H1 (cell line): ENCODE data around the gene TMEM107. TPM values are rescaled to one million over a fixed set of nuclear protein-coding genes. Genes with fewer than 3 reads are reported as not detected.

Experiments
- CTCF ChIA-PET: fragments of 300-600 bp; sonication (Branson Sonifier 250); formaldehyde crosslinking; loops from one replicate; lab custom pipeline; 2021; ENCODE audit not compliant: partially characterized antibody; lab: Charles Lee
- POLR2A ChIA-PET: fragments of 300-600 bp; sonication (Branson Sonifier 250); formaldehyde crosslinking; loops from one replicate; lab custom pipeline; 2021; ENCODE audit warnings: inconsistent platforms; ENCODE audit not compliant: partially characterized antibody; lab: Charles Lee
- DNase-seq, 2 experiments: peaks; one replicate each; pipeline versions ENCODE4 v3.0.0 to v3.0.0-alpha.2; 2010 to 2022; ENCODE audit warnings: low spot score in 2 of 2, low read depth in 1 of 2, mixed read lengths in 1 of 2
- FAIRE-seq: peaks from 2 replicates; lab custom pipeline; 2011; peaks lifted over from hg19 to GRCh38; lab: Jason Lieb, UNC
- H2AFZ ChIP-seq: 2 replicates; pipeline ENCODE4 v1.8.1; 2012; ENCODE audit warnings: low read length, inconsistent platforms
- H2AK5ac ChIP-seq: 2 replicates; pipeline ENCODE4 v1.6.1; 2013; ENCODE audit warnings: low read depth, low read length
- H2BK120ac ChIP-seq: replicated peaks from 2 replicates; pipeline ENCODE3; 2013; ENCODE audit warnings: low read depth, low read length, inconsistent platforms
- H2BK12ac ChIP-seq: 2 replicates; pipeline ENCODE4 v1.6.1; 2013; ENCODE audit warnings: low read depth, low read length
- H2BK15ac ChIP-seq: 2 replicates; pipeline ENCODE4 v1.6.1; 2013; ENCODE audit warnings: low read length
- H2BK20ac ChIP-seq: 2 replicates; pipeline ENCODE4 v1.6.1; 2013; ENCODE audit warnings: low read length
- H2BK5ac ChIP-seq: 2 replicates; pipeline ENCODE4 v1.6.1; 2013; ENCODE audit warnings: low read depth, low read length
- H3K14ac ChIP-seq: 2 replicates; pipeline ENCODE4 v1.6.1; 2013; ENCODE audit warnings: inconsistent platforms; ENCODE audit not compliant: insufficient read length
- H3K18ac ChIP-seq: 2 replicates; pipeline ENCODE4 v1.6.1; 2013; ENCODE audit warnings: low read length; ENCODE audit errors: extremely low read depth
- H3K23ac ChIP-seq: 2 replicates; pipeline ENCODE4 v1.6.1; 2013; ENCODE audit warnings: inconsistent platforms; ENCODE audit not compliant: insufficient read length
- H3K23me2 ChIP-seq: 2 replicates; pipeline ENCODE4 v1.6.1; 2013; ENCODE audit warnings: low read depth, low read length
- H3K27ac ChIP-seq: 2 replicates; pipeline ENCODE4 v1.6.1; 2011; ENCODE audit warnings: low read depth, low read length, inconsistent platforms
- H3K27me3 ChIP-seq, 4 experiments: replicated peaks in 1 of 4; 1 replicate in 1 of 4; 2 replicates in 3 of 4; pipeline versions ENCODE4 v1.6.1 to v1.8.1; 2011 to 2013; ENCODE audit warnings: low read length in 3 of 4, mild to moderate bottlenecking in 3 of 4, inconsistent platforms in 2 of 4, mixed read lengths in 2 of 4, moderate library complexity in 1 of 4; ENCODE audit not compliant: control insufficient read depth in 3 of 4, insufficient read depth in 3 of 4; ENCODE audit errors: extremely low read depth in 1 of 4
- H3K36me3 ChIP-seq, 4 experiments: 2 replicates each; pipeline versions ENCODE4 v1.6.1 to v1.8.1; 2011 to 2013; ENCODE audit warnings: mild to moderate bottlenecking in 4 of 4, low read length in 3 of 4, moderate library complexity in 2 of 4, control low read depth in 1 of 4, inconsistent platforms in 1 of 4; ENCODE audit not compliant: insufficient read depth in 4 of 4, control insufficient read depth in 2 of 4
- H3K4ac ChIP-seq: replicated peaks from 2 replicates; pipeline ENCODE3; 2013; ENCODE audit warnings: low read length, low read depth, mixed read lengths, inconsistent platforms; ENCODE audit not compliant: insufficient read length
- H3K4me1 ChIP-seq, 4 experiments: replicated peaks in 1 of 4; 1 replicate in 1 of 4; 2 replicates in 3 of 4; pipeline versions ENCODE4 v1.6.1 to v1.8.1; 2011 to 2013; ENCODE audit warnings: low read length in 3 of 4, inconsistent platforms in 2 of 4, mixed read lengths in 1 of 4; ENCODE audit not compliant: insufficient read depth in 4 of 4, control insufficient read depth in 3 of 4
- H3K4me2 ChIP-seq, 2 experiments: 2 replicates each; pipeline versions ENCODE4 v1.6.1 to v1.8.1; 2011 to 2013; ENCODE audit warnings: low read depth in 2 of 2, low read length in 2 of 2, control low read depth in 1 of 2, inconsistent platforms in 1 of 2, mild to moderate bottlenecking in 1 of 2; ENCODE audit not compliant: insufficient read depth in 1 of 2
- H3K4me3 ChIP-seq, 4 experiments: fragments of 200-600, 300-600 bp in 1 of 4; sonication (generic), shearing (Covaris generic), sonication (Bioruptor Twin) in 1 of 4; 2 replicates each; pipeline versions ENCODE4 v1.5.1 to v1.8.1; 2011 to 2016; ENCODE audit warnings: low read length in 4 of 4, low read depth in 3 of 4, control low read depth in 2 of 4, inconsistent platforms in 2 of 4, mild to moderate bottlenecking in 2 of 4, mixed read lengths in 1 of 4, moderate library complexity in 1 of 4; ENCODE audit not compliant: insufficient read depth in 2 of 4; ENCODE audit errors: extremely low read depth in 1 of 4
- H3K56ac ChIP-seq: replicated peaks from 2 replicates; pipeline ENCODE3; 2013; ENCODE audit warnings: low read depth, mild to moderate bottlenecking, mixed read lengths, low read length, inconsistent platforms; ENCODE audit not compliant: insufficient read length
- H3K79me1 ChIP-seq: 2 replicates; pipeline ENCODE4 v1.6.1; 2013; ENCODE audit warnings: low read depth, low read length, control low read depth
- H3K79me2 ChIP-seq, 2 experiments: 2 replicates each; pipeline versions ENCODE4 v1.6.1 to v1.8.1; 2012 to 2013; ENCODE audit warnings: low read length in 2 of 2, mild to moderate bottlenecking in 2 of 2, inconsistent platforms in 1 of 2; ENCODE audit not compliant: insufficient read depth in 2 of 2, control insufficient read depth in 1 of 2
- H3K9ac ChIP-seq, 4 experiments: replicated peaks in 1 of 4; 1 replicate in 1 of 4; 2 replicates in 3 of 4; pipeline versions ENCODE4 v1.6.1 to v1.8.1; 2011 to 2013; ENCODE audit warnings: low read depth in 3 of 4, low read length in 3 of 4, control low read depth in 2 of 4, mild to moderate bottlenecking in 2 of 4, moderate library complexity in 2 of 4, inconsistent platforms in 1 of 4; ENCODE audit errors: extremely low read depth in 1 of 4
- H3K9me3 ChIP-seq, 2 experiments: 2 replicates each; pipeline versions ENCODE4 v1.6.1 to v1.8.1; 2012 to 2013; ENCODE audit warnings: mild to moderate bottlenecking in 2 of 2, moderate library complexity in 2 of 2, control low read depth in 1 of 2, inconsistent platforms in 1 of 2, low read depth in 1 of 2, low read length in 1 of 2, mixed read lengths in 1 of 2; ENCODE audit not compliant: insufficient read depth in 2 of 2
- H4K20me1 ChIP-seq, 2 experiments: replicated peaks in 1 of 2; 2 replicates each; pipeline versions ENCODE3 to v1.8.1; 2011 to 2013; ENCODE audit warnings: inconsistent platforms in 2 of 2, low read length in 2 of 2, mild to moderate bottlenecking in 1 of 2; ENCODE audit not compliant: insufficient read depth in 2 of 2, control insufficient read depth in 1 of 2
- H4K5ac ChIP-seq: 2 replicates; pipeline ENCODE4 v1.6.1; 2013; ENCODE audit warnings: low read length, low read depth, mixed read lengths, inconsistent platforms; ENCODE audit not compliant: insufficient read length
- H4K8ac ChIP-seq: 2 replicates; pipeline ENCODE4 v1.8.0; 2013; ENCODE audit warnings: mild to moderate bottlenecking, moderate library complexity, low read length, inconsistent platforms; ENCODE audit not compliant: insufficient read depth; ENCODE audit errors: extremely low read depth
- H4K91ac ChIP-seq: replicated peaks from 2 replicates; pipeline ENCODE3; 2013; ENCODE audit warnings: low read length, mixed read lengths, inconsistent platforms; ENCODE audit not compliant: insufficient read length
- CEBPB ChIP-seq: IDR thresholded peaks from 2 replicates; pipeline ENCODE4 v1.6.1; 2012; ENCODE audit warnings: low read depth, low read length
- EGR1 ChIP-seq: IDR thresholded peaks from 2 replicates; pipeline ENCODE4 v1.6.1; 2011; ENCODE audit warnings: low read depth, low read length, borderline replicate concordance
- FOSL1 ChIP-seq: IDR thresholded peaks from 2 replicates; pipeline ENCODE4 v1.6.1; 2011; ENCODE audit warnings: mild to moderate bottlenecking, low read depth, low read length, moderate library complexity; ENCODE audit not compliant: insufficient read depth
- PHF8 ChIP-seq: fragments of 200-600 bp; sonication (generic); conservative IDR thresholded peaks from 2 replicates; pipeline ENCODE4 v1.7.1; 2012; ENCODE audit warnings: low read depth, mild to moderate bottlenecking, inconsistent platforms, low read length, moderate library complexity
- POLR2A ChIP-seq, 2 experiments: IDR thresholded peaks; 1 replicate in 1 of 2; 2 replicates in 1 of 2; pipeline ENCODE4 v1.6.1; 2011; ENCODE audit warnings: low read depth in 2 of 2, low read length in 2 of 2, mild to moderate bottlenecking in 2 of 2; ENCODE audit errors: control extremely low read depth in 1 of 2
- POLR2AphosphoS5 ChIP-seq: IDR thresholded peaks from 2 replicates; pipeline ENCODE4 v1.6.1; 2011; ENCODE audit warnings: low read depth, low read length
- SP1 ChIP-seq: IDR thresholded peaks from 2 replicates; pipeline ENCODE4 v1.6.1; 2011; ENCODE audit warnings: low read depth, low read length
- TAF7 ChIP-seq: optimal IDR thresholded peaks from 2 replicates; pipeline ENCODE3; 2011; ENCODE audit warnings: low read depth, mild to moderate bottlenecking, inconsistent platforms, low read length, moderate library complexity, borderline replicate concordance
- TBP ChIP-seq: IDR thresholded peaks from 2 replicates; pipeline ENCODE4 v1.6.1; 2011; ENCODE audit warnings: low read depth, low read length, improper control_type of control experiment
- YY1 ChIP-seq: IDR thresholded peaks from 2 replicates; pipeline ENCODE4 v1.6.1; 2011; ENCODE audit warnings: low read depth, mild to moderate bottlenecking, low read length
- WGBS, 2 experiments: shearing (Covaris generic) in 1 of 2; methylation state at CpG; one replicate each; pipeline versions ENCODE4 v1.1.6 to v1.1.7; 2013 to 2015; ENCODE audit warnings: low lambda C conversion rate in 2 of 2, mixed read lengths in 2 of 2, inconsistent platforms in 1 of 2, low coverage in 1 of 2, missing lambda C conversion rate in 1 of 2; ENCODE audit not compliant: insufficient replicate concordance in 2 of 2, insufficient coverage in 1 of 2, insufficient read length in 1 of 2; ENCODE audit errors: extremely low coverage in 1 of 2, missing lambda C conversion rate in 1 of 2; 5-methylcytosine and 5-hydroxymethylcytosine counted together
- polyA plus RNA-seq, 7 experiments: library from polyadenylated mRNA; depleted of rRNA in 3 of 7; stranded (reverse) in 5 of 7; unstranded in 2 of 7; fragments of >200 nt in 5 of 7; fragments of 200-250 nt in 2 of 7; gene quantifications; 1 replicate in 5 of 7; 2 replicates in 1 of 7; 4 replicates in 1 of 7; pipeline versions ENCODE4 v1.2.1 to v1.2.3, GENCODE V29; 2011 to 2013; ENCODE audit warnings: missing spikeins in 2 of 7, mixed read lengths in 2 of 7
- total RNA-seq: library from RNA; stranded (reverse); fragmentation: NEBNext Ultra II Directional; extraction: Animal tissue kit (Norgen Biotek cat#: 25700); gene quantifications from 2 replicates; pipeline ENCODE4 v1.2.1, GENCODE V29; 2021
- TF ChIP-seq, protein P1 (sequence below): IDR thresholded peaks from 2 replicates; pipeline ENCODE4 v1.6.1; 2012; ENCODE audit warnings: inconsistent platforms

Gene TMEM107
- total and polyA plus RNA-seq, 2 of the 8 experiments (the other 6 are each of a cell fraction or from before 2014, with no cell fraction given), result 17.3 to 21.5 TPM

- Histone ChIP-seq H3K4me3 (peak overlapping the region; percentile 57 to 98 (median 80)), H3K36me3 (peaks cover 0 to 10% (median 5%) of the 10 kb centered on the region in 4 experiments; a peak in 6 of 8 replicates), H4K8ac (peak overlapping the region; percentile 100), H3K23ac (no peak overlapping the region), H3K4me2 (peak overlapping the region; percentile 85 to 95), H3K18ac (peak overlapping the region; percentile 100), H2AFZ (peak overlapping the region; percentile 55; the same call in 1 of the 2 replicates), H2BK5ac (peak overlapping the region; percentile 100), H4K5ac (peak overlapping the region; percentile 99), H3K9ac (peak overlapping the region; percentile 86 to 97 (median 95)), H3K9me3 (no peaks in the 10 kb centered on the region), H2BK15ac (peak overlapping the region; percentile 100; the same call in 1 of the 2 replicates), H3K79me1 (peaks cover 8% of the 10 kb centered on the region), H2BK120ac (peak overlapping the region; percentile 95), H3K56ac (peak overlapping the region; percentile 99), H4K91ac (peak overlapping the region; percentile 100), H3K4ac (peak overlapping the region; percentile 100), H3K14ac (peak overlapping the region; percentile 100), H2AK5ac (peak overlapping the region; percentile 99), H2BK12ac (peak overlapping the region; percentile 98), H3K27ac (peak overlapping the region; percentile 99), H3K4me1 (peaks cover 4 to 25% (median 21%) of the 10 kb centered on the region in 4 experiments), H2BK20ac (no peak overlapping the region), H3K23me2 (peaks cover 16% of the 10 kb centered on the region), H3K79me2 (peaks cover 0 to 15% of the 10 kb centered on the region in 2 experiments; a peak in 2 of 4 replicates), H4K20me1 (peaks cover 8 to 9% of the 10 kb centered on the region in 2 experiments), H3K27me3 (no peaks in the 10 kb centered on the region)
- ChIA-PET POLR2A (interaction anchor here (0.6 to 15.7 kb wide), 24 partner anchors 9 to 476 kb away, joined by 3 to 289 read pairs (median 4); partner anchors contain the start of genes AURKB, BORCS6, PER1 and TMEM107), CTCF (interaction anchor here (0.6 to 10.3 kb wide), 9 partner anchors 18 to 174 kb away, joined by 3 to 133 read pairs (median 4); partner anchors contain the start of gene ALOXE3)
- 7% methylated on average over 15 of the region's 55 CpGs; no CpG with 5 or more reads in 1 of the 2 experiments for WGBS, 2 experiments
- DNase-seq (peak; percentile 88 to 90), FAIRE-seq (peak; percentile 73)
- TF ChIP-seq TAF7 (peak; percentile 68), SP1 (peak; percentile 37; the same call in 1 of the 2 replicates), POLR2AphosphoS5 (peak; percentile 90), FOSL1 (no peak), PHF8 (peak; percentile 50), TBP (peak; percentile 69; the same call in 1 of the 2 replicates), CEBPB (0 out of 2 replicates have a peak, but pooled peaks have one; percentile 2), POLR2A (IDR thresholded peaks at IDR 0.05; ENCODE audit: control extremely low read depth in 1 of 2, low read depth in 2 of 2, low read length in 2 of 2) (peak; percentile 48 to 59), EGR1 (peak; percentile 40; the same call in 1 of the 2 replicates), YY1 (no peak)
- TF ChIP-seq, protein P1, sequence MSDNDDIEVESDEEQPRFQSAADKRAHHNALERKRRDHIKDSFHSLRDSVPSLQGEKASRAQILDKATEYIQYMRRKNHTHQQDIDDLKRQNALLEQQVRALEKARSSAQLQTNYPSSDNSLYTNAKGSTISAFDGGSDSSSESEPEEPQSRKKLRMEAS, result peak; percentile 87
These were observed 12.9 kb downstream of the TMEM107 start for GRCh38 chr17:8162997-8163977.
